PC-3 (cell line): ENCODE data around the gene VTI1A.

Source experiments
- CTCF ChIP-seq: fragments of 300-600 bp; sonication (generic); conservative IDR thresholded peaks from 2 replicates; pipeline ENCODE4 v1.5.1; 2017; ENCODE audit warnings: antibody characterized with exemption, low read depth, mild to moderate bottlenecking, low read length
- EZH2 ChIP-seq: fragments of 300-600 bp; sonication (generic); IDR thresholded peaks from one replicate; pipeline ENCODE4 v1.6.1; 2017; ENCODE audit warnings: antibody characterized with exemption, mild to moderate bottlenecking, low read length; ENCODE audit not compliant: unreplicated experiment
- EZH2phosphoT487 ChIP-seq: fragments of 300-600 bp; sonication (generic); IDR thresholded peaks from 2 replicates; pipeline ENCODE4 v1.6.1; 2018; ENCODE audit warnings: mild to moderate bottlenecking, antibody characterized with exemption, low read length, borderline replicate concordance

DNA sequence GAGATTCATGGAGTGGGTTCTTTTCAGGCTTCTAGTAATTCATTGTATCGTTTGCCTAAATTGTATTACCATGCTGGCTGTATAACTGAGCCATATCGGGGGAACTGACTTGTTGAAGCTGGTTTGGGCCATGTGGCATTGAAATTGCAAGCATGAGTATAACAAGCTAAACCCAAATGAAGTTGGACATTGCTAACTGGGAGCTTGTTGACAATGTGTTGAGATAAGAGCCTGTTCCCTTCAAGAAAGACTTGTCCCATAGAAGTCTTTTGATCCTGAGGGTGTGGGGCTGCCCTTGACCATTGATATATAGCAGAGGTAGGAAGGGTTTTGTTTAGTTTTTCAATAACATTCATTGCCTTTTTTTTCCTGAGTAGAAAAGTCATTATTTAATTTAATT is 156.0 kb downstream of the VTI1A start:
- no peak for TF ChIP-seq CTCF
- TF ChIP-seq EZH2 = no peak
- TF ChIP-seq EZH2phosphoT487 = no peak
